ENCODE data around the gene RPH3AL. TPM values are rescaled to one million over a fixed set of nuclear protein-coding genes. Genes with fewer than 3 reads are reported as not detected.

RPH3AL gene
- total and polyA plus RNA-seq, 7 experiments from 2014 or later, result 0.84 to 19.6 (median 4.3) TPM

- H3K4me1 Mint-ChIP-seq, result no peaks in the 10 kb centered on the region
- H3K27ac Mint-ChIP-seq, result no peak overlapping the region
- no peaks in the 10 kb centered on the region for H3K36me3 Mint-ChIP-seq
- DNase-seq (peak in 1 of 9 donors; percentile 10), ATAC-seq (no peak)
- no peaks in the 10 kb centered on the region for H3K27me3 Mint-ChIP-seq
- no peaks in the 10 kb centered on the region for H3K36me3 ChIP-seq (ENCODE audit: control insufficient read depth in 2 of 3, insufficient read depth in 3 of 3, low read length in 3 of 3)
- no peaks in the 10 kb centered on the region for H3K27me3 ChIP-seq (ENCODE audit: control insufficient read depth in 2 of 2, insufficient read depth in 2 of 2, low read length in 2 of 2)
- no peak overlapping the region for H3K4me3 ChIP-seq (ENCODE audit: low read length)
- no peaks in the 10 kb centered on the region for H3K4me1 ChIP-seq (ENCODE audit: control insufficient read depth in 2 of 2, insufficient read depth in 2 of 2, low read length in 2 of 2)
- H3K9me3 ChIP-seq (ENCODE audit: control insufficient read depth in 2 of 3, low read length in 3 of 3), result no peaks in the 10 kb centered on the region
- H3K27ac ChIP-seq (ENCODE audit: low read depth, low read length), result no peak overlapping the region
- intact Hi-C loops (cut with micrococcal nuclease), result no loop called here
- H3K9me3 Mint-ChIP-seq, result no peaks in the 10 kb centered on the region
- POLR2A ChIA-PET, result no interaction called here
- CTCF ChIA-PET, result interaction anchor here (0.6 kb wide), 1 partner anchor 377 kb away, joined by 3 read pairs; no protein-coding TSS in a partner anchor
- H3K4me3 Mint-ChIP-seq, result no peak overlapping the region
Measured at GRCh38 chr17:250487-251300, 101.9 kb downstream of the RPH3AL start.

GRCh38 chr17:249236-249993 lies 103.2 kb downstream of the RPH3AL start:
- Histone ChIP-seq H3K4me1 (ENCODE audit: control insufficient read depth in 2 of 2, insufficient read depth in 2 of 2, low read length in 2 of 2) (no peaks in the 10 kb centered on the region), H3K27me3 (ENCODE audit: control insufficient read depth in 2 of 2, insufficient read depth in 2 of 2, low read length in 2 of 2) (no peaks in the 10 kb centered on the region), H3K27ac (ENCODE audit: low read depth, low read length) (no peak overlapping the region), H3K9me3 (ENCODE audit: control insufficient read depth in 2 of 3, low read length in 3 of 3) (no peaks in the 10 kb centered on the region), H3K36me3 (ENCODE audit: control insufficient read depth in 2 of 3, insufficient read depth in 3 of 3, low read length in 3 of 3) (no peaks in the 10 kb centered on the region), H3K4me3 (ENCODE audit: low read length) (no peak overlapping the region)
- peaks cover 0 to 8% (median 0%) of the 10 kb centered on the region in 7 donors for H3K4me1 Mint-ChIP-seq
- ChIA-PET POLR2A (no interaction called here), CTCF (no interaction called here)
- H3K36me3 Mint-ChIP-seq, result peaks cover 0 to 7% (median 4%) of the 10 kb centered on the region in 5 donors
- H3K4me3 Mint-ChIP-seq, result no peak overlapping the region
- ATAC-seq (no peak), DNase-seq (peak in 1 of 9 donors; percentile 8)
- intact Hi-C loops (cut with micrococcal nuclease), result no loop called here
- no peaks in the 10 kb centered on the region for H3K27me3 Mint-ChIP-seq
- H3K9me3 Mint-ChIP-seq, result no peaks in the 10 kb centered on the region
- no peak overlapping the region for H3K27ac Mint-ChIP-seq

GRCh38 chr17:248337-249235 lies 104.0 kb downstream of the RPH3AL start:
- ATAC-seq, result no peak
- H3K36me3 Mint-ChIP-seq, result peaks cover 0 to 7% (median 4%) of the 10 kb centered on the region in 5 donors
- intact Hi-C loops (cut with micrococcal nuclease), result no loop called here

GRCh38 chr17:247767-248166 lies 104.8 kb downstream of the RPH3AL start:
- ChIA-PET CTCF (no interaction called here), POLR2A (no interaction called here)
- Mint-ChIP-seq H3K9me3 (peaks cover 0 to 8% (median 0%) of the 10 kb centered on the region in 11 donors), H3K27ac (no peak overlapping the region), H3K36me3 (peaks cover 0 to 7% (median 4%) of the 10 kb centered on the region in 5 donors), H3K4me1 (peaks cover 0 to 16% (median 2%) of the 10 kb centered on the region in 7 donors), H3K4me3 (no peak overlapping the region), H3K27me3 (no peaks in the 10 kb centered on the region)
- no peaks in the 10 kb centered on the region for H3K36me3 ChIP-seq (ENCODE audit: control insufficient read depth in 2 of 3, insufficient read depth in 3 of 3, low read length in 3 of 3)
- no peak overlapping the region for H3K27ac ChIP-seq (ENCODE audit: low read depth, low read length)
- H3K27me3 ChIP-seq (ENCODE audit: control insufficient read depth in 2 of 2, insufficient read depth in 2 of 2, low read length in 2 of 2), result no peaks in the 10 kb centered on the region
- no peak for ATAC-seq
- peak in 1 of 9 donors; percentile 11 for DNase-seq
- intact Hi-C loops (cut with micrococcal nuclease), result no loop called here
- no peak overlapping the region for H3K4me3 ChIP-seq (ENCODE audit: low read length)
- H3K4me1 ChIP-seq (ENCODE audit: control insufficient read depth in 2 of 2, insufficient read depth in 2 of 2, low read length in 2 of 2), result no peaks in the 10 kb centered on the region
- H3K9me3 ChIP-seq (ENCODE audit: control insufficient read depth in 2 of 3, low read length in 3 of 3), result no peaks in the 10 kb centered on the region

More at GRCh38 chr17:248337-249235, 104.0 kb downstream of the RPH3AL start:
- Mint-ChIP-seq H3K27ac (no peak overlapping the region), H3K9me3 (peaks cover 0 to 5% (median 0%) of the 10 kb centered on the region in 11 donors), H3K4me1 (peaks cover 0 to 15% (median 2%) of the 10 kb centered on the region in 7 donors), H3K27me3 (no peaks in the 10 kb centered on the region), H3K4me3 (no peak overlapping the region)
- ChIA-PET POLR2A (no interaction called here), CTCF (no interaction called here)
- no peaks in the 10 kb centered on the region for H3K27me3 ChIP-seq (ENCODE audit: control insufficient read depth in 2 of 2, insufficient read depth in 2 of 2, low read length in 2 of 2)
- no peaks in the 10 kb centered on the region for H3K4me1 ChIP-seq (ENCODE audit: control insufficient read depth in 2 of 2, insufficient read depth in 2 of 2, low read length in 2 of 2)
- no peak overlapping the region for H3K4me3 ChIP-seq (ENCODE audit: low read length)
- peak in 1 of 9 donors; percentile 13 for DNase-seq
- H3K9me3 ChIP-seq (ENCODE audit: control insufficient read depth in 2 of 3, low read length in 3 of 3), result no peaks in the 10 kb centered on the region
- no peaks in the 10 kb centered on the region for H3K36me3 ChIP-seq (ENCODE audit: control insufficient read depth in 2 of 3, insufficient read depth in 3 of 3, low read length in 3 of 3)
- H3K27ac ChIP-seq (ENCODE audit: low read depth, low read length), result no peak overlapping the region

GRCh38 chr17:246851-247421 lies 105.7 kb downstream of the RPH3AL start:
- ChIA-PET POLR2A (no interaction called here), CTCF (no interaction called here)
- Mint-ChIP-seq H3K27me3 (no peaks in the 10 kb centered on the region), H3K36me3 (peaks cover 0 to 7% (median 4%) of the 10 kb centered on the region in 5 donors), H3K27ac (no peak overlapping the region), H3K9me3 (peaks cover 0 to 8% (median 0%) of the 10 kb centered on the region in 11 donors), H3K4me1 (peaks cover 0 to 16% (median 2%) of the 10 kb centered on the region in 7 donors), H3K4me3 (no peak overlapping the region)
- H3K9me3 ChIP-seq (ENCODE audit: control insufficient read depth in 2 of 3, low read length in 3 of 3), result no peaks in the 10 kb centered on the region
- no peaks in the 10 kb centered on the region for H3K4me1 ChIP-seq (ENCODE audit: control insufficient read depth in 2 of 2, insufficient read depth in 2 of 2, low read length in 2 of 2)
- ATAC-seq (no peak), DNase-seq (no peak)
- intact Hi-C loops (cut with micrococcal nuclease), result no loop called here
- no peak overlapping the region for H3K27ac ChIP-seq (ENCODE audit: low read depth, low read length)
- no peaks in the 10 kb centered on the region for H3K36me3 ChIP-seq (ENCODE audit: control insufficient read depth in 2 of 3, insufficient read depth in 3 of 3, low read length in 3 of 3)
- no peak overlapping the region for H3K4me3 ChIP-seq (ENCODE audit: low read length)
- H3K27me3 ChIP-seq (ENCODE audit: control insufficient read depth in 2 of 2, insufficient read depth in 2 of 2, low read length in 2 of 2), result no peaks in the 10 kb centered on the region

GRCh38 chr17:246226-246625 lies 106.4 kb downstream of the RPH3AL start:
- H3K9me3 Mint-ChIP-seq, result peaks cover 0 to 8% (median 0%) of the 10 kb centered on the region in 11 donors
- intact Hi-C loops (cut with micrococcal nuclease), result no loop called here
- Histone ChIP-seq H3K4me1 (ENCODE audit: control insufficient read depth in 2 of 2, insufficient read depth in 2 of 2, low read length in 2 of 2) (no peaks in the 10 kb centered on the region), H3K27ac (ENCODE audit: low read depth, low read length) (no peak overlapping the region), H3K9me3 (ENCODE audit: control insufficient read depth in 2 of 3, low read length in 3 of 3) (no peaks in the 10 kb centered on the region), H3K4me3 (ENCODE audit: low read length) (no peak overlapping the region), H3K36me3 (ENCODE audit: control insufficient read depth in 2 of 3, insufficient read depth in 3 of 3, low read length in 3 of 3) (no peaks in the 10 kb centered on the region), H3K27me3 (ENCODE audit: control insufficient read depth in 2 of 2, insufficient read depth in 2 of 2, low read length in 2 of 2) (no peaks in the 10 kb centered on the region)
- ATAC-seq, result no peak
- no peak overlapping the region for H3K27ac Mint-ChIP-seq
- H3K4me3 Mint-ChIP-seq, result no peak overlapping the region
- H3K4me1 Mint-ChIP-seq, result peaks cover 0 to 16% (median 2%) of the 10 kb centered on the region in 7 donors
- H3K36me3 Mint-ChIP-seq, result peaks cover 0 to 7% (median 4%) of the 10 kb centered on the region in 5 donors
- DNase-seq, result no peak
- no peaks in the 10 kb centered on the region for H3K27me3 Mint-ChIP-seq
- ChIA-PET CTCF (no interaction called here), POLR2A (no interaction called here)
